8988T (cell line): ENCODE measurements around the gene SYNE1.
A peak's percentile ranks its signal among the peaks of the same experiment; 100 is the strongest.

Source experiments
- DNase-seq: peaks from one replicate; pipeline ENCODE4 v3.0.0; 2011

The SYNE1 gene

DNA sequence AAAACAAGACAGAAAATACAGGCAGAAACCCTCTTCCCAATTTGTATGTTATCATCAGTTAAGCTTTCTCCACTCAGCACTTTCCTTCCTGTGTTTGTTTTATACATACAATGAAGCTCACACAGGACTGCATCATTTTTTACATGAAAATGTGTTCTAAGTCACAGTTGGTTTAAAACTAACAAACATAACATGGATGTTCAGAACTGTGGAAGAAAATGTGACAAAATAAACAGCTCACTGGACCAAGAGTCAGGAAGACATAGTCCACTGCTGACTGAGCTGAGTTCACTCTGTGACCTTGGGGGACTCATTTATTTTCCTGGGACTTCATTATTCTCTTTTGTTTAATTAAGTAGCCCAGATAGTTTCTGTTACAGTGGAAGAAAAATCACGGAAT lies 331.5 kb downstream of the SYNE1 start:
- no peak for DNase-seq

DNA sequence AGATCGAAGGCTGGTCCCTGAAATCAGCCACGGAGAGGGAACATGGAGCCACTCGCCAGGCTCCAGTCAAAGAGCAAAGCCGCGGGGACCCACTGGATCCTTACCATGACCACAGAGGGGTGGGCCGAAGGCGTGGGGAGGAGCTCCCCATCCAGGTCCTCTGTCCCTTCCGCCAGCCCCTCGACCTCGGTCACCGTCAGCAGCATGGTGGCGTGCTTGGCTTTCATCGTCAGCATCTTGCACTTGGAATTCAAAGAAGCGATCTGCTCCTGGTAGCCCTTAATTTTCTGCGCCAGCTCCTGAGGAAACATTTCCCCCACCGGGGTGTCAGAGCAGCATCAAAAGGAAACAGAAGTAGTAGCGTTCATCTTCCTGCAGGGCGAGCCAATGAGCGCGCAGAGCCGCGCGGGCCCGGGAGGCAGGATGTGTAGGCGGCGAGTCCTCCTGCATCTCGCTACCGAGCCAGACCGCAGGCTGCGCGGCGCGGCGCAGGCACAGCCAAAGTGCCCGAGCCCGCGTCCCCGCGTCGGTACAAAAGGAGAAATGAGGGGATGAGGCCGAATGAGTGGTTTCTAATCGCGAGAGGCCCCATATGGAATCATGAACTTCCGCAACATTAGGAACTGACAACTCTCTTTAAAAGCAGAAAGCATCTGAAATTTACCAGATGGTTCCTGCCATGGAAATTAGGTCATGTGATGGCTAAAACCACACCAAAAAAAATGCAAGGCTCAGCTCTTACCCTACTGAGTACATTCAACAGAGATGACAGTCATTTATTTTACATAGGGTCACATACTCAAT lies 335.2 kb downstream of the SYNE1 start:
- peak; percentile 47 for DNase-seq

DNA sequence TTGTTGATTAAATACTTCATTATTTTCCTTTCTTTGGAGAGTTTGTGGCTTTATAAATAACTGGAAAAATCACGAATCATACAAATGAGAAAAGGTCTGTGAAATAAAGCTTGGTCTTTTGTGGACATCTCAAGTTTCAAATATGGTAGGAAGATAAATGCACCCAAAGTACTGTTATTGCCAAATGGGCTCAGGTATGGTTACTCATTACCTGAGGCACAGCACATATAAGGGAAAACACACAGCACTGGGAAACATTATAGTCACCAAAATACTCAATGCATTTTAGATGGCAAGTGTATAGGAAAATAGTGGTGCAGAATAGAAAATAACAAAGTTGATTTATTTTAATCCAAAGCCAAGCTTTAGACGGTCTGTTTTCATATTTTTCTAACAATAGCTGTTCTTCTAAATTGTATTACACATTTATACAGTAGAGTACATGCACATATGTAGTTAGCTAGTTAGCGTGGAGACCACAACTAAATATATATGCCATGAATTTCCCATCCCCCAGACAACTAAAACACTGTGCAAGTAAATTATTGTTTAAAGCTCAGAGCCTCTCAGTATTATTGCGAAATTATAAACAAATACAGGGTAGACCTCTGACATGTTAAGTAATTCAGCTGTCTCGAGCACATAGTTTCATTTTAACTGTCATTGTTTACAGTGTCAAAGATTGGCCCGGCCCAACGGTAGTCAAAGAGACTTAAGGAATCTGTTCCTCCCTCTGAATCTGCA lies 336.0 kb downstream of the SYNE1 start:
- DNase-seq = no peak

DNA sequence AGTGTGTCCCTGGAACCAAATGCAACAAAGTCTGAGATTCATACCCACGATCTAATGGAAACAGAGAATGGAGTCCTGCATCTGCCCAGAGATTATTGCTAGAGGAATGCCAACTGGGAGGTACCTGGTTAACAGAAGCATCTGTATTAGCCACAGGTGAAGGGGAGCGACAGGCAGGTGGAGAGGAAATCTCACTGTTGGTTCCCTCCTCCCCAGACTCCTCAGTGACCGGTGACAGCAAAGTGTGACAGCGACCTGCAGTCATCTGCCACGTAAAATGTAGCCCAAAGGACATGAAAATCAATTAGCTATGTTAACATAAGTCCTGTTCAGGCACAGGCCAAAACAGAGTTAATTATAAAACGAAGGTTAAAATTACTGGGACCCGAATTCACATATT lies 336.6 kb downstream of the SYNE1 start:
- no peak for DNase-seq

DNA sequence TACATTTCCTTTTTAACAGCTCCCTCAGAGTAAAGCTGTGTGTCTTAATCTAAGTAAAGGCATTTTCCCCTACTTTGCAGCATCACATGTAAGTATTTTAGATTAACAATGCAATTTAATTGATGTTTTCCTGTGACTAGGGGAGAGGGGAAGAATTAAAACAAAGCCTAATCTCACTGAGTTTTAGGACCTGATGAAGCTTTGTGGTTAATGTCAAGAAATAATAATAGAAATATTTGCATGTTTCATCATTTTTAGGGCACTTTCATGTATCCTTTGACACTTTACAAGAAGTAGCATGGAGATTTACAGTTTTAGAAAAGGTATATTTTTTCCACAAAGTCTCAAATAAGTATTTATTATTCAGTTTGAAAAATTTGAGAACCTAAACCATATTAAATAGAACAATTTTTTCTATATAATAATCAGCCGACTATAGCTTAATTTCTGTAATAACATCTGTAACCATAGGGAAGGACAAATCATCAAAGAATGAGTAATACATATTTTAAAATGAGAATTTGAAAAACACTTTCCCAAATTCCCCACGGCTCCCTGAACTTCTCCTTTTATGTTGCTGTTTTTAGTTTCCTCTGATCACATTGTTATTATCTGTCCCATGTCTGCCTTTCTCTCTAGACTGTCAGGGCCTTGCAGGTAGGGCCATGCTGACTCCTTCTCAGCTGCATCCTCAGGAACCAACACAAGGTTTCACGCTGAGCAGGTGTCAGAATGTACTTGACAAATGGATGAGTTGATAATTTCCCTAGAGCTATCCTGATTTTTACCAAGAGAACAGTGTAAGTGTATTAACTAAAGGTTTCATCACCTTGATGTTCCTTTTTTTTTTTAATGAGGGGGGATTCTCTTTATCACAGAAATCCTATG lies 338.1 kb downstream of the SYNE1 start:
- DNase-seq = no peak

DNA sequence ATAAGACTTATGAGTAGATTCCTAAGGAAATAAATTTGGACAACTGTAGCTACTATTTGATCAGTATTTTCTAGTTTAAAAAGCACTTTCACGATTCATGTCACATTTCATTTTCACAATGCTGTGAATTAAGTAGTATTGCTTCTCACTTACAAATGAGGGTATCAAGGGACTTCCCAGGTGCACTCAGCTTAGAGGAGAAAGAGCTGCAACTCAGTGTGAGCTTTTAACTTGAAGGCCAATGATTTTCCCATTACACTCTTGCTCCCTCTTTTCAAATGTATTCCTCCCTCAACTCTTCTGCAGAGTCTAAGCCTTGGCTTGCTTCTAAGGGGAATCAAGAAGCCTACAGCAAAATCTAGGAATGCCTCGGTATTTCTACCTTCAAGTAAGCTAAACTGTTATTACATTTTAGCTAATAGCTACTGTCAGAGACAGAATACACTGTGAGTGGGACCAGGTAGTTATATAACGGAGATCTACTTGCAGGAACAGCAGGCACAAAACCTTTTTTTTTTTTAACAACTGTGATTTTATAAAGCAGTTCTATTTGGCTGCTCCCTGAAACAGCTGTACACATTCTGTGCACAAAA lies 339.0 kb downstream of the SYNE1 start:
- no peak for DNase-seq

DNA sequence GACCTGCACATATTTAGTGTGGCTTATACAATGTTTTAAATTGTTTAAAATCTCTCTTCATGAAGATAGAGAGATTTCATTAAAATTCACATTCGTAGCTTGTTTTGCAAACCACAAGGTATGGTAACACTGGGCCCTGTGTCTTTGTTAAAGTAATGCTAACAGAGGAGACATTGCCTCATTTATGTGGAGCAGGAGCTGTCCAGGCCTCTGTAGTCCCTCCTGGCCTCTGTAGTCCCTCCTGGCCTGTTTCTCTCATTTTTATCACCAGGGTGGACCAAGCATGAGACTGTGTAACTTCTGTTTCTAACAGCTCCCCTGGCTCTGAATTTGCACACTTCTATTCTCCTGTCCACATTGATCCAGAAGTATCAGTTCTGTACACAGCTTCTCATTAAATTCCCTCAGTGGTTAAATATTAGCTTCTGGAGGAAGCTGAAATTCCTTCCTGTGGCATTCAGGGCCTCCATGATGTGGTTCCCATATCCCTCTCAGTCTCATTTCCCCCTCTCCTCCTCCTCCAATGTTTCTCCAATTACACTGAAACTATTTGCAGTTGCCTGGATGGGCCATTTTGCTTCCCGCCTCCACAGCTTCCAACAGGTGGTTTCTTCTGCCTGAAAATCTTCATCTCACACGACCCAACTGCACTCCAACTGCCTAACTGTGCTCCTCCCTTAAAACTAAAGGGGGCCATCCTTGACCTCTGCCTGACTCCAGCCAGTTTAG lies 340.4 kb downstream of the SYNE1 start:
- no peak for DNase-seq

DNA sequence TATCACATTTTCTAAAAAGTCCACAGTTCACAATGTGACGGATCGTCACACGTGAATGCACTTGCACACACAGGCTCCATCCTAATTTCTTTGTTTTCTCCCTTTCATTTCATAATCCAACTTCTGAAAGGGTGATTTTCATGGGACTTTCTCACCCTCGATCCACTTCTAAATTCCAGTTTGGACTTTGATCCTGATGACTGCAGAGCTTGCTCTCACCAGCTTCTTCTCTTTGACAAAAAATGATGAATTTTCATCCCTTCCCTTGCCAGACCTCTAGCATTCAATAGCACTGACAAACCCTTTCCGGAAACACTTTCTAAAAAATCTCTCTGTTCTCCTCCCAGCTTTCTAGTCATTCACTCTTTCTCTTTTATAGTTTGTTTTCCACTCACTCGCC lies 341.2 kb downstream of the SYNE1 start:
- no peak for DNase-seq

DNA sequence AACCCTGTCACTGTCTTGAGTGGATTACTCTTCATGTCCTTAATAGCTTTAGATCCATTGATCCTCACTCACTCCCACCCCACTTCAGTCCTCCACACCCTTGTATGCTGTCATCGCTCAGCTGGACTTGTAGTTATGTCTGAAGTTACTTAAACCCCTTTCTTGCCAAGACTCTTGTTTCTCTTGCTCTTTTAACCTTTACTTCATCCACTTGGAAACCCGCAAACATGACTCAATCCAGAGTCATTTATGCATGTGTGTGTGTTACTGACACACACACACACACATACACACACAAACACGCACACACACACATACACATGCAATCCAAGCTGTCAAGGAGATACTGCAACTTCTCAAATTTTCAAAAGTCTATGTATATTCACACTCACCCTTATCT lies 341.8 kb downstream of the SYNE1 start:
- DNase-seq = no peak

DNA sequence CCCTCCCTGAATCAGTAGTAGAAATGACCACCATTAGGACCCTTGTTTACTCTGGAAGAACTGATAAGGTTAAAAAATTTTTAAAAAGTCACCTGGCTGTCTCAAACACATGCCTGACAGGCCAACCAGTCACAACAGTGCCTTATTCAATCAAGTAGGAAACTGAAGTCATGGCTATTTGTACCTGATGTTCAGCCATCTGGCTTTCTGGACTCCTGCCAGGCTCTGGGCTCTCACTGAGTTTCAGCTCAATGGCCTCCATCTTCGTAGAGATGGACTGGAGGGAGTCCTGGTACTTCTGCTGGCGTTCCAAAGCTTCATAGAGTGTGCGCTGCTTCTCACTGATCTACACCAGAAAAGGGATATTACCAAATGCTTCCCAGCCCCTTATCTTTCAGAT lies 343.8 kb downstream of the SYNE1 start:
- no peak for DNase-seq

DNA sequence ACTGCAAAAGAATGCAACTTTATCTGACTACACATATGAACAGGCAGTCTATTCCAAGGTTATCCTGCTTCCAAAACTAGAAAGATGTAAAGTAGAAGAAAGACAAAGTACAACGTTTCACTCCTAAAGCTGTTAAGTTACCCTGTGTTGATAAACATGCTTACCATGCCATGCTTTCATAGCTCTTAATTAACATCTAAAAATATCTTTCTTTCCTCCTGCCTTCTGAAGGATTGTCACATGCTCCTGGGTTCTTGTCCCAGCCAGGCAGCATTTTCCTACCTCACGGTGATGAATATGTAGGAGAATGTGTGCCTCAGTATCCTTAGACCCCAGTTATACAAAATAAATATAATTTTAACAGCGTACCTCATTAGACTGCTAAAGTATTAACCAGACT lies 344.6 kb downstream of the SYNE1 start:
- no peak for DNase-seq

DNA sequence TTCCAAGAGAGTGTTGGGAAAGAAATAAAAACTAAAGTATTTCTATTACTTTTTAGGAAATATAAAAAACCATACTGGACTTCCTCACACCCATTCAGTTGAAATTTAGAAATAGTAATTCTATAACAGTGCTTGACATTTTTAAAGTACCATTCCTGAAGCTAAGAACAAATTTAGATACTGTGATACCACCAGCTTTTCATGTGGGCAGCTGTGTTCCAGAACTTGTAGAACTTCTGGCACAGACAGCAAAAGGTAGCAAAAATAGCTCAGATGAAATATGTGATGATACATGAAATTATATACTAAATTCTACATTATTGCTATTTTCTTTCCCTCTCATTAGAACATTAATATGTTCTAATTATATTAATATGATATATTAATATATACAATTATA lies 346.5 kb downstream of the SYNE1 start:
- no peak for DNase-seq

DNA sequence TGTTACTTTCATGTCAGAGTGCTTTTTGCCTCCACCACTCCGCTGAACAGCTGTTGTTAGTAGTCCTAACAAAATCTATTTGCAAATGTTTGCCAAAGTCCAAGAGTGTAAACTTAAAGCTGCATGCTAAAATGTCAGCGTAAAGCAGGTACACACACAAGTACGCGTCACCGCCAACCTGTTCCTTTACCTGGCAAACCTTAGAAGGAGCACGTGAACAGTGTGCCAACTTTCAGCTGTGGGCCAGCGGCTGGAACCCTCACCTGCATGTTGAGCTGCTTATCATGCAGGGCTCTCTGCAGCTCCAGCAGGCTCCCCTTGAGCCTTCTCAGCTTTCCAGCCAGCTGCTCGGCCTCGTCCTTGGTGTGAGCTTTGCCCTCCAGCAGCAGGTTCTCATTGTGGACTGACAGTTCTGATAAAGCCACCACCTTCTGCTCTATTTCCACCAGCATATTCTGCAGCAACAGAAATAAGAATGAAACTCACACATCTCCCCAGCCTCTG lies 359.3 kb downstream of the SYNE1 start:
- no peak for DNase-seq

DNA sequence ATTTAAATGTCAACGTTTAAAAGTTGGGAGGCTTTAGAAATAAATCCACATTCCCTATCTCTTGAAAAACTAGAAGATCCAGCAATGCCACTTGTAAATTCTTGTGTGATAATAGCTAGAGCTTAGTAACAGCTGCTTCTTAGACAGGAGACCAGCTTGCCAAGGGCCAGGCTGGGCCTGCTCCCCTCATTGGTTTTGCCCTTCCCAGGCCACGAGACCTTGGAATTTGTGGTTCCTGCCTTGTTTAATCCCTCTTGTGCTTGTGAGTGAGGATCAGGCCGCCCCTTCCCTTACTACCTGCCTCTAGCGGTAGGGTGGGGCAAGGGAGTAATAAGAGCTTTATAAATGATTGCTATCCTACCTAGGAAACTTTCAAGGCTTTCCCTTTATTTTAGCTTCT lies 363.5 kb downstream of the SYNE1 start:
- no peak for DNase-seq

DNA sequence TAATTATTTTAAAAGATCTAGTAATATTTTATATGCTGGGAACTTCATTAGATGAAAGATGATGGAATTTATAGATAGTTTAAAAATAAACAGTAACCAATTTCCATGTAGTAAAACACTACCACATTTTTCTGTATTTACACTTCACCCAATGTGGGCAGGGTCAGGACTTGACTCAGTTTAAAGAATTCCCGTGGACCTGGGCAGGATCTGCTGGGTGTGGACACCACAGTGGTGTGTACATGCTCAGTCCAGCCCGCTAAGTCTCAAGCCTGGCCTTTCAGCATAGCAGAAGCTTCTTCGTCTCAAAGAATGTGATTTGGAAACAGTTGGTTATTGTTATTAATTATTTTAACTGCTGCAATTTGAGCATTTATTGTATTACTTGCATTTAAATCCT lies 364.2 kb downstream of the SYNE1 start:
- DNase-seq = no peak

DNA sequence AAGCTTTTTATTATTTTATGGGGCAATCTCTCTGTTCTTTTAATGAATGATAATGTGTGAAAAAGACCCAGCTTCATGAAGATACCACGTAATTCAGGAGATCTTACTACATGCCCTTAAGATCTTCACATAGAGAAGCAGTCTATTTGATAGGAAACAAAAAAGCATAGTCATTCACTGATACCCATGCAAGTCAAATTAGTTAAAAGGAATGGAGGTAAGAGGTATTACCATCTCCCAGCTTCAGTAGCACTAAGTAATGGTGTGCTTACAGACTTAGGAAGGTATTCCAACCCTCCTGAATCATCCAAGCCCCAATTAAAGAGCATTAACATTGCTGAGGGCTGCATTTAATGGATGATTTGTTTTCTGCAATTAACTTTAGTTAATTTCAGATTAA lies 364.7 kb downstream of the SYNE1 start:
- DNase-seq = no peak

DNA sequence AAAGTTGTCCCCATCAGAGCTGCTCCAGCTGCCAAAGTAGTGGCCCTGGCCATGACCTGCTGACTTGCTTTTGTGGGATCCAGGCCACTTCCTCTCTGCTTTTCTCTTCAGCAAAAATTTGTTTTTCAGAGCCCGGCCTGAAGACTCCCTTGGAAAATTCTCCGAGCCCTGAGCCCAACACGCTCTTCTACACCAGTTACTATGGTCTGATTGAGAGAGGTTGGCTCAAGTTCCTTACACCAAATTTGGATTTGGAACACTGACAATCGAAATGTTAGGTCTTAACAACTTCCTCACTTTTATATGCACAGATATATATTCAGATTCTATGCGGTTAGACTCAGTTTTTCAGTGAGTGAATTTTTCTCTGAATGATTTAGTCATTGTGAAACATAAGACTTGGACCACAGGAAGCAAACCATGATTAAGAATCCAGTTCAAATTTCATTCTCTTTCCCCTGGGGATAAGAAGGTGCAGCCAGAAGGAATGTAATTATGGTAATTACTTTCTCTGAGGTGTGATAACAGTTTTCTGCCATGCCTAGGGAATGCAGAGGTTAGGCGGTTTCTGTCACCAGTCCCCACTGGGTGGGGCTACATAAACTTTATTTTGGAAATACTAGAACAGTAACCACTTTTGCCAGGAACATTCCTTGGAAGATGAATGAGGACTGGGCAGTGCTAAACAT lies 365.2 kb downstream of the SYNE1 start:
- DNase-seq = no peak

DNA sequence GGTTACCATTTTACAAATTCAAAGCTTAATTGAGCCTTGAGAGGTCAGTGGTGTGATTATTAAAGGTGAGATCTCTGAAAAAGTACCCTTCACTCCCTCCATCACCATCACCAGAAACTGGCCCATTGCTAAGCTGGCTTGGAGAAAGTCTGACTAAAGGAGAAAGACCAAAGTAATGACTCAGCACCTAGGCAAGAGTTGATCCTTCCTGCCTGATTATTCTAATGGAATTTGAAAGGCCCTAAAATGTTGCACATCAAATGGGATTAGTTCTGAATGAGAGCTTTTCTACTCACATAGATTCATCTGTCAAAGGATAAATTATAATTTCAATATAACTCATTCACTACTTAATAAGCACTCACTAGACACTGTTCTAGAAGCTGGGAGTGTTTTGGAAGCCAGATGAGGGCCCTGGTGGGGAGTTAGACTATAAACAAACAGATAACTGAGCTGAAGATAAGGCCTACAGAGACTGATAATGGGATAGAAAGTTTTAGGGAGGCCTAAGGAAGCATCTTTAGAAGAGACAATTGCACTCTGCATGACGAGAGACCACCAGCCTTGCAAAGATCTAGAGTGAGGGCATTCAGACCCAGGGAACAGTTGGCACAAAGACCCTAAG lies 366.7 kb downstream of the SYNE1 start:
- no peak for DNase-seq

DNA sequence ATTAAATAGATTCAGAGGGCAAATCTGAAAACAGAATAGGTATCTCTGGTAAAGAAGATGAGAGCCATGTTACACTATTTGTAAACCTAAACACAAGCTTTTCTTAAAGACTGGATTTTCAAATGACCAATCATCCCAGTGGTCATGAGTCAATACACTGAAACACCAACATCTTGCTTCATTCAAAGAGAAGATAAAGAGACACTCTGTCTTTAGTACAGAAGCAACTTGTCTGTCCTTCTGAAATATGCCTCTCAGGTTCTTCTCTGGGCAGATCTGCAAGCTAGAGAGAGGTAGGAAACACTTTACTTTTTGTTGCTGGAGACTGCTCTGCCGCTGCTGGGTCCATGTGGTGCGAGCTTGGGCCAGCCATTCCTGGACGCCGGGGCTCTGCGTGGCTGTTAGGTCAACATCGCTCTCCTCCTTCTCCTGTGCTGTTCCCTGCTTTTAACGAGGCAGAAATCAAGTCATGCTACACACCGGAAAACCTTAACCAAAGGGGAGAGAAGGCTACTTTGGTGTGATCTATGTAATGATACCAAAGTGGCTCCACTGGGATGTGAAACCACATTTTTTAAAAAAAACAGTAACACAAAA lies 368.2 kb downstream of the SYNE1 start:
- DNase-seq = no peak

DNA sequence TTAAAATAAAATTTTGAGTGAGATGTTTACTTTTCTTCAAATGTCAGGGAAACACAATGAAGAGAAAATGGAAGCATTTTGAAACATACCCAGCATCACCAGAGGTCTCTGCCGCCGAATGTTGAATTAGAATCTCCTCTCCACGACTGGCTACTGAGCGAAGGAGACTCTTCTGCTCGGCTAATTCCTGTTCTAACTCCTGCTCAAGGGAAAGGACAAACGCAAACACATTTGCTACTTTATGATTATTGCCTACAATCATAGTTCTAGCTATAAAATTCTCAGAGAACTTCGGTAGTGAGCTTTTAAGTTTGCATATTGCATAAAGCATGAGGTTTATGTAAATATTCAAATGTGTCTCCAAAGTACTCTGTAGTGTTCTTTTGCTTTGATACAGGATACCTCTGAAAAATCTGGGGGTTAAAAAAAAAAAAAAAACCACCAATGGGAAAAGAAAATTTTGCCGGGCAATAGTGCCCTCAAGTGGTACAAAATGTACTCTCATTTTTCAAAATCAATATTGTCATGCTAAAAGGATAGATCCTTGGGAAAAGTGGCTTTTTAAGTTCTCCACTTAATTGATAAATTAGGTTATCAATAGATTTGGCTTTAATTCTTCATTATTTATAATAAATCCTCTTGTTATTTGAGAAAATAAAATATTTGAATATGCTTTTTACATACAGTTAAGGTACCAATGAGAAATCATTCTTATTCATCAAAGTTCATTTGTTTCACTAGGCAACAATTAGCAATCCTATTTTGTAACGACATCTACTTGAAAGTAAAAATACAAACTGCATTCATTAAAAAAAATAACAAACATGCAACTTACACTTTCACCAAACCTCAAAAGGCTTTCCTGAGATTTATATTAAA lies 369.0 kb downstream of the SYNE1 start:
- DNase-seq = no peak
